ENCODE data around the gene NR4A3.

- TF ChIP-seq, protein P1, sequence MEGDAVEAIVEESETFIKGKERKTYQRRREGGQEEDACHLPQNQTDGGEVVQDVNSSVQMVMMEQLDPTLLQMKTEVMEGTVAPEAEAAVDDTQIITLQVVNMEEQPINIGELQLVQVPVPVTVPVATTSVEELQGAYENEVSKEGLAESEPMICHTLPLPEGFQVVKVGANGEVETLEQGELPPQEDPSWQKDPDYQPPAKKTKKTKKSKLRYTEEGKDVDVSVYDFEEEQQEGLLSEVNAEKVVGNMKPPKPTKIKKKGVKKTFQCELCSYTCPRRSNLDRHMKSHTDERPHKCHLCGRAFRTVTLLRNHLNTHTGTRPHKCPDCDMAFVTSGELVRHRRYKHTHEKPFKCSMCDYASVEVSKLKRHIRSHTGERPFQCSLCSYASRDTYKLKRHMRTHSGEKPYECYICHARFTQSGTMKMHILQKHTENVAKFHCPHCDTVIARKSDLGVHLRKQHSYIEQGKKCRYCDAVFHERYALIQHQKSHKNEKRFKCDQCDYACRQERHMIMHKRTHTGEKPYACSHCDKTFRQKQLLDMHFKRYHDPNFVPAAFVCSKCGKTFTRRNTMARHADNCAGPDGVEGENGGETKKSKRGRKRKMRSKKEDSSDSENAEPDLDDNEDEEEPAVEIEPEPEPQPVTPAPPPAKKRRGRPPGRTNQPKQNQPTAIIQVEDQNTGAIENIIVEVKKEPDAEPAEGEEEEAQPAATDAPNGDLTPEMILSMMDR (conservative IDR thresholded peaks at IDR 0.05; ENCODE audit: low read length): no peak
- no peak for TF ChIP-seq EZH2phosphoT487 (IDR thresholded peaks at IDR 0.05; ENCODE audit: borderline replicate concordance)
These were observed 43.4 kb upstream of the NR4A3 start for GRCh38 chr9:99778308-99778707.

Measured in Loucy (cell line).